Measurements from ENCODE around the gene COL5A1.

Gene COL5A1

DNA sequence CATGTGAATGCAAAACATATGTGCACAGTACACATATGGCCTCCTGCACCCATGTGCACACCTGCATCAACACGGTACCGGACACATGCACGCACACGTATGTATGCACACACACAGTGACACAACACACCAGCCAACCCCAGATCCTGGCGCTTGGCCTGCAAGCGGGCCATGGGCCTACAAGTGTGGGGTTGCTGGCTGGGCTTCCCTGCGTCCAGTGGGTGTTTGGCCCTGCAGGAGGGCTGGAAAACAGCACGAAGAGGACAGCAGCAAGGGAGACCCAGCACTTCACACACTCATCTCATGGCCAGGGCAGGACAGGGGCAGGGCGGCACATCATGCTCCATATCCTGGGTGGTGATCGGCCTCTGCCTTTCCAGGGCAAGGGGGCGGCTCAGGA is 77.7 kb downstream of the COL5A1 start:
- H3K4me3 ChIP-seq (ENCODE audit: low read length): no peak overlapping the region
- TF ChIP-seq ZNF274 (IDR thresholded peaks at IDR 0.05; ENCODE audit: low read depth, low read length): no peak

DNA sequence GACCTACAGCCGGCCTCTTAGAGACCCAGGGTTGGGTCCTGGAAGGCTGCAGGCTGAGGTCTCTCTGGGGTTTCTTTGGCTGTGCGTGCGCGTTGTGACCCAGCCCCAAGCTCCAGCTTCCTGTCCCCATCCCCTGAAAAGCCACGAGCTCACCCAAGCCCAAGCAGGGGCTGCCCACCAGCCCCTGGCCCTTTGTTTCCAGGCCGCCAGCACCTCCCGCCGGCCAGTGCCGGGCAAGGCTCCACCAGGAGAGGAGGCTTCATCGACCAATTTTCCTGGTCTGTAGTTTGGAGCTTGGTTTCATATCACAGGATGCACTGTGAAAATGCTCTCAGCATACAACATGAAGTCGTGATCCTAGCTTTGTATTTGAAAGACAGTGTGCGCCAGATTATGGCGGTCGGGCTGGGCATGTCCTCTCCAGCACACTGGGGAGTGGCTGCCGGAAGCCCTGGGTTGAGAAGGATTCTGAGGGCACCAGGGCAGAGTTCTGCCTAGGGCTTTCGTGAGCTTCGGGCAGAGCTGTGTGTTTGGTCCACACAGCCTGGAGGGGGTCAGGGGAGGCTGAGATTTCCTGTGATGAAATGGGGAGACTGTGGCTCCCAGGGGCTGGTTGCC is 78.6 kb downstream of the COL5A1 start:
- TF ChIP-seq ZNF274 (IDR thresholded peaks at IDR 0.05; ENCODE audit: low read depth, low read length): no peak
- no peak overlapping the region for H3K4me3 ChIP-seq (ENCODE audit: low read length)

DNA sequence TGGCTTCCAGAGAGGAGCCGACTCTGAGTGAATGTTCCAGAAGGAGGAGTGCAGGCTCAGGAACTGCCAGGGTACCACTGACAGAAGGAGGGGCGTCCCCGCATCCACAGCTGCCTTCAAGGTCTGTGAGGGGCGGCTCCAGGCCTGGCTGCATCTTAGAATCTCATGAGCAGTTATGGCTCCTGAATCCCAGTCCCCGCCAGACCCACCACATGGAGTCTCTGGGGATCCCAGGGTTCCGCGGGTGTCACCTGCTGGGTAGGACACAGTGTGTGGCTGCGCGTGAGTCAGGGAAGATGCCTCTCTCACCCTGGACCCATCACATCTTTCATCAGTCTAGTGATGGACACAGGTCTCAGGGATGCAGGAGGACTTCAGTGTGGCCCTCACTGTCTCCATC is 79.2 kb downstream of the COL5A1 start:
- TF ChIP-seq ZNF274 (IDR thresholded peaks at IDR 0.05; ENCODE audit: low read depth, low read length): no peak
- no peak overlapping the region for H3K4me3 ChIP-seq (ENCODE audit: low read length)

GRCh38 chr9:134721344-134721743 is 79.7 kb downstream of the COL5A1 start:
- TF ChIP-seq ZNF274 (IDR thresholded peaks at IDR 0.05; ENCODE audit: low read depth, low read length): no peak
- no peak overlapping the region for H3K4me3 ChIP-seq (ENCODE audit: low read length)

DNA sequence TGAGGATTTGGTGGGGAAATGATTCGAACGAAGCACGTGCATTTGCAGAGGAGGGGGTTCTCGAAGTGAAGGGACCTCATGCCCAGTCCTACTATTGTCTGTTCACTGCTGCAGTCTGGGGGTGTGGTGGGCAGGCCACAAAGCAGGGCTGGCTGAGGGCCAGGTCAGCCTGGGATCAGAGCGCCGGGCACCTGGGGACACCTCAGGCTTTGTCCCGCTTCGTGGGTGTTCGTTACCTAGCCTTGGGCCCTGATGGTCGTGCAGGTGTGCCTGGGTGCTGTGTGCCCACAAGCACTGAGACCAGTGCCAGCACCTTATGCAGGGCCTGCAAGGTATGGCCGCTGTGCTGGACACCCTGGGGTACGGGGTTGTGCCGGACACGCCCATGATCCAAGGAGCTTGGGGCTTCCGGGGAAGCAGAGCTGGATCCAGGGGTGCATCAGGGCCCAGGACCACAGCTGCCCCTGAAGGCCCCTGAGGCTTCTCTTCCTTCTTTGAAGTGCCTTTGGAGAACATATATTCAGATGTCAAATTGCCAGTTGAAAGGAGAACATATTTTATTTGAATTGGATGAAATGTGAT is 80.6 kb downstream of the COL5A1 start:
- no peak overlapping the region for H3K4me3 ChIP-seq (ENCODE audit: low read length)

DNA sequence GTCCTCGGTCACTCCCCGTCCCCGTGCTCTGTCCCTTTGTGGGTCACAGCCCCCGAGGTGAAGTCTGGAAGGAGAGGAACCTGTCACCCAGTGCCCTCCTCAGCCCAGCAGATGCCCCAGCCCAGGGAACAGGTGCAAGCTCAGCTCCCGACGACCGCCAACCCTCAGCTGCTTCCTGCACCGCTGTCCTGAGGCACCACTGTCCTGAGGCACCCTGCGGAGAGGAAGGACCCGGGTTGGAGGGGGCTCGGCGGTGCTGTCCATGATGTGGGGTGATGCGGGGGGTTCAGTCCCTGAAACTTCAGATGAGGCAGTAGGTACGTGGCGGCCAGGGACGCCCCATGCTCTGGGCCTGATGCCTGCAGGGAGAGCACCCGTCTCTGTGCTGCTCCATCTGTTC is 81.4 kb downstream of the COL5A1 start:
- H3K4me3 ChIP-seq (ENCODE audit: low read length): no peak overlapping the region
- no peak for TF ChIP-seq ZNF274 (IDR thresholded peaks at IDR 0.05; ENCODE audit: low read depth, low read length)

More for the DNA sequence above, 80.6 kb downstream of the COL5A1 start:
- no peak for TF ChIP-seq ZNF274 (IDR thresholded peaks at IDR 0.05; ENCODE audit: low read depth, low read length)

GRCh38 chr9:134723491-134724190 is 82.0 kb downstream of the COL5A1 start:
- no peak for TF ChIP-seq ZNF274 (IDR thresholded peaks at IDR 0.05; ENCODE audit: low read depth, low read length)
- no peak overlapping the region for H3K4me3 ChIP-seq (ENCODE audit: low read length)

DNA sequence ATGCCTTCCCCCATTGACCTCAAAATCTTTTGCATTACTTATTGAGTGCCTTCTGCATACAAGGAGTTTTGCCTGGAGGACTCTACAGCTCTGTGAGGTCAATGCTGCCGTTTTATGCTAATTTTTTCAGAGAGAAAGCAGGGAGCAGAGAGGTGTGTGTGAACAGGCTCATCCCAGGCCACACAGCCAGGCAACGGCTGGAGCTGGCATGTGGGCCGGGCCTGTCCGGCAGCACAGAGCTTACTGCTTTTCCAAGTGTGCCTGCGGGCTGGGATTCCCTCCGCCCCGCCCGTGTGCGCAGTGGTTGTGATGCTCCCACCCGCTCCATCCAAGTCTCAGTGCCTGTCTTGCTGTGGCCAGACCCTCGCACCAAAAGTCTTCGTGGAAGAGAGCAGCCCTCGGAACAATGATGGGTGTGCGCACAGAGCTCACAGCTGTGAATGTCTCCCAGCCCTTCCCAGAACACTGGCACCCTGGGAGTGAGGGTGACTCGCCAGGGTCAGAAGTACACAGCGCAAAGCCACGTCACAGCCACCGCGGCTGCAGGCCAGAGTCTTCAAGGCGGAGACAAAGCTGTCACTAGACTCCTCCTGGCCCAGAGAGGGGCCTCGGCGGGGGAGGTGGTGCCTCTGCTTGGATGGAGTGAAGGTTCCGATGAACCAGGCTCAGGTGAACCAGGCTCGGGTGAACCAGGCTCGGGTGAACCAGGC is 82.8 kb downstream of the COL5A1 start:
- TF ChIP-seq ZNF274 (IDR thresholded peaks at IDR 0.05; ENCODE audit: low read depth, low read length): no peak
- H3K4me3 ChIP-seq (ENCODE audit: low read length): no peak overlapping the region

DNA sequence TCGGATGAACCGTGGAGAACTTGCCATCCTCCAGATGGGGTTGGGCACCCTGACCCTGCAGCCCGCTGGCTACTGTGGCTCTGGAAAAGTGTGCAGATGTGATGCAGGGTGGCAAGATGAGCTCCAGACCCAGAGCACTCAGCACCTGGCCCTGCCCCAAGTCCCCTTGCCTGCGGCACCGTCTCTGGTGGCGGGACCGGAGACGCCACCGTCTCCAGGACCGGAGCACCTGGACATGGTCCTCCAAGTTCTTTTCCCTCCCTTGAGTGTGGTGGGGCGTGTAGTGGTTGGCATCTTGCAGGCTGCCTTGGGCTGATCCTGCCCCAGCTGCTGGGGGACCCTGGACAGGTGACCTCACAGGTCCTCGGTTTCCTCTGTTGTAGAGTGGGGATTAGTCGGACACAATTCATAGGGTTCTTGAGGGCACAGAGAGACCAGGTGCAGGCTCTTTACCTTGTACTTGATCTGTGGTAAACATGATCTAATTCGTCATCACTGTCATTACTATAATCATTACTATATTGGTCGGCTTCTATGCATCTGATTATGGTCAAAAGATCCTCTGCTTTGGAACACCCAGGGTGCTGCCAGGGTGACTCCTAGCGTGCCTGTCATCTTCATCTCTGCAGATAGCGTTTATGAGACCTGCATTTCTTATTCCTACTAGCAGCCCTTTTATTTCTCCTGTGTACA is 83.5 kb downstream of the COL5A1 start:
- H3K4me3 ChIP-seq (ENCODE audit: low read length): no peak overlapping the region
- no peak for TF ChIP-seq ZNF274 (IDR thresholded peaks at IDR 0.05; ENCODE audit: low read depth, low read length)

- H3K4me3 ChIP-seq (ENCODE audit: low read length): no peak overlapping the region
- no peak for TF ChIP-seq ZNF274 (IDR thresholded peaks at IDR 0.05; ENCODE audit: low read depth, low read length)
Measured at GRCh38 chr9:134725605-134725940, 84.0 kb downstream of the COL5A1 start.

DNA sequence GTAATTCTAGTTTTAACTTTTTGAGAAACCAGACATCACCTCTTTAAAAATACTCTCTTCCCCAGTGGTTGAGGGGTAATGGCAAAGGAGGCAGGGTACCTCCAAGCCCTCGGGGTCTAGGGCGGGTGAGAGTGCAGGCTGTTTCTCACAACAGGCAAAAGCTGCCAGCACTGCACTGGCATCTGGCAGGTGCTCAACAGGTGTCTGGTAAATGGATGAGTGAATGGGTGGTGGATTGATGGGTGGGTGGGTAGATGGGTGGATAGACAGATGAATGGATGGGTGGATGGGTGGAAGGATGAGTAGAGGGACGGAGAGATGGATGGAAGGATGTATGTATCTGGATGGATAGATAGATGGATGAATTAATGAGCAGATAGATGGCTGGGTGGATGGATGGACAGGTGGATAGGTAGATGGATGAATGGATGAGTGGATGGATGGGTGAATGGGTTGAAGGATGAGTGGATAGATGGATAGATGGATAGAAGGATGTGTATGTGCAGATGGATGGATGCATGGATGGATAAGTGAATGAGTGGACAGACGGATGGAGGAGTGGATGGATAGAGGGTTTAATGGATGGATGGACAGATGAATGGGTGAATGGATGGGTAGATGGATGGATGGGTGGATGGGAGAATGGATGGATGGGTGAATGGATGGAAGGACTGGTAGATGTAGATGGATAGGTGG is 84.6 kb downstream of the COL5A1 start:
- TF ChIP-seq ZNF274 (IDR thresholded peaks at IDR 0.05; ENCODE audit: low read depth, low read length): no peak
- H3K4me3 ChIP-seq (ENCODE audit: low read length): no peak overlapping the region

GRCh38 chr9:134726722-134727034 is 85.1 kb downstream of the COL5A1 start:
- TF ChIP-seq ZNF274 (IDR thresholded peaks at IDR 0.05; ENCODE audit: low read depth, low read length): no peak

DNA sequence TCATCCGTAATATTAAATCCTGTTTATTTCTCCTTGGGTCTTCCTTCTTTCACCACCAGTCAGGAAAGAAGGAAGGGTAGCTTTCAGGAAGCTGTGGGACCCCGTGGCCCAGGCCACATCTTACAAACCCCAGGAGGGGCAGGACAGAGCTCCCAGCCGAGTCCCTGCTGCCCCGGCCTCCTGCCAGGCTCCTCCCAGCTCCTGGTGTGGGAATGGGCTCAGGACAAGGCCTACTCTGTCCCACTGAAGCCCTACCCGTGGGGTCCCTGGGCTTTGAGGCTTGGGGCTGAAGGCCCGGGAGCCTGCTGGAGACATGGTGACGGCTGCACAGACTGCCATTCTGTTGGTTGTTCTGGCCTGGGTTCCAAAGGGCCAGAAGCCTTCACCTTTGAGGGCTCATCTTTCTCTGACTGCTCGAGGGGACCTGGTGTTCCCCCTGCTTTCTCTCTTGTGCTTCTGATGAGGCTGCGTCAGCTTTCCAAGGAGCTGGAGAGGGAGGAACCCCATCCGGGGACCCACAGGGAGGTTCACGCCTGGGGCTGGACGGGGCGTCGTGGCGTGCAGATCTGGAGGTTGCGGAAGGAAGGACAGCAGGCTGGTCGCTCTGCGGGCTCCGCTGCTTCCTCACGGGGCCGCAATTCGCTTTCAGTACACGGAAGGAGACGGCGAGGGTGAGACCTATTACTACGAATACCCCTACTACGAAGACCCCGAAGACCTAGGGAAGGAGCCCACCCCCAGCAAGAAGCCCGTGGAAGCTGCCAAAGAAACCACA is 86.6 kb downstream of the COL5A1 start:
- no peak overlapping the region for H3K4me3 ChIP-seq (ENCODE audit: low read length)
- TF ChIP-seq ZNF274 (IDR thresholded peaks at IDR 0.05; ENCODE audit: low read depth, low read length): no peak

More at GRCh38 chr9:134726722-134727034, 85.1 kb downstream of the COL5A1 start:
- no peak overlapping the region for H3K4me3 ChIP-seq (ENCODE audit: low read length)
